Measurements from ENCODE around the gene CDC42EP4. TPM values are rescaled to one million over a fixed set of nuclear protein-coding genes. Genes with fewer than 3 reads are reported as not detected.
A peak's percentile ranks its signal among the peaks of the same experiment; 100 is the strongest.
"Not testable (repeated sequence)": the region's sequence is repeated elsewhere in the genome, so short reads cannot be mapped to it uniquely, and the experiment has no call there.

CDC42EP4 gene
- total RNA-seq, 1 donor: 16.3 TPM

- H3K36me3 ChIP-seq (ENCODE audit: insufficient read depth, low read length): no peaks in the 10 kb centered on the region
- no peaks in the 10 kb centered on the region for H3K4me1 ChIP-seq (ENCODE audit: insufficient read depth, low read length)
- no peaks in the 10 kb centered on the region for H3K79me2 ChIP-seq (ENCODE audit: insufficient read depth, low read length)
- no peak overlapping the region for H3K4me3 ChIP-seq (ENCODE audit: insufficient read depth, low read length)
- H4K20me1 ChIP-seq (ENCODE audit: insufficient read depth, low read length): no peaks in the 10 kb centered on the region
- no peak overlapping the region for H3K27ac ChIP-seq (ENCODE audit: low read depth, low read length)
- H3K9me3 ChIP-seq (ENCODE audit: low read depth, low read length): no peaks in the 10 kb centered on the region
- TF ChIP-seq, protein P1, sequence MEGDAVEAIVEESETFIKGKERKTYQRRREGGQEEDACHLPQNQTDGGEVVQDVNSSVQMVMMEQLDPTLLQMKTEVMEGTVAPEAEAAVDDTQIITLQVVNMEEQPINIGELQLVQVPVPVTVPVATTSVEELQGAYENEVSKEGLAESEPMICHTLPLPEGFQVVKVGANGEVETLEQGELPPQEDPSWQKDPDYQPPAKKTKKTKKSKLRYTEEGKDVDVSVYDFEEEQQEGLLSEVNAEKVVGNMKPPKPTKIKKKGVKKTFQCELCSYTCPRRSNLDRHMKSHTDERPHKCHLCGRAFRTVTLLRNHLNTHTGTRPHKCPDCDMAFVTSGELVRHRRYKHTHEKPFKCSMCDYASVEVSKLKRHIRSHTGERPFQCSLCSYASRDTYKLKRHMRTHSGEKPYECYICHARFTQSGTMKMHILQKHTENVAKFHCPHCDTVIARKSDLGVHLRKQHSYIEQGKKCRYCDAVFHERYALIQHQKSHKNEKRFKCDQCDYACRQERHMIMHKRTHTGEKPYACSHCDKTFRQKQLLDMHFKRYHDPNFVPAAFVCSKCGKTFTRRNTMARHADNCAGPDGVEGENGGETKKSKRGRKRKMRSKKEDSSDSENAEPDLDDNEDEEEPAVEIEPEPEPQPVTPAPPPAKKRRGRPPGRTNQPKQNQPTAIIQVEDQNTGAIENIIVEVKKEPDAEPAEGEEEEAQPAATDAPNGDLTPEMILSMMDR (IDR thresholded peaks at IDR 0.05; ENCODE audit: extremely low read depth, low read depth, low read length): no peak
- H3K4me2 ChIP-seq (ENCODE audit: insufficient read depth, low read length): no peak overlapping the region
- peak; percentile 61 for DNase-seq (ENCODE audit: insufficient read length, low spot score, missing footprints)
- H3K27me3 ChIP-seq (ENCODE audit: insufficient read depth, low read length): no peaks in the 10 kb centered on the region
- no peak overlapping the region for H2AFZ ChIP-seq (ENCODE audit: low read length)
These were observed 45.9 kb downstream of the CDC42EP4 start for GRCh38 chr17:73265646-73266640.

DNA sequence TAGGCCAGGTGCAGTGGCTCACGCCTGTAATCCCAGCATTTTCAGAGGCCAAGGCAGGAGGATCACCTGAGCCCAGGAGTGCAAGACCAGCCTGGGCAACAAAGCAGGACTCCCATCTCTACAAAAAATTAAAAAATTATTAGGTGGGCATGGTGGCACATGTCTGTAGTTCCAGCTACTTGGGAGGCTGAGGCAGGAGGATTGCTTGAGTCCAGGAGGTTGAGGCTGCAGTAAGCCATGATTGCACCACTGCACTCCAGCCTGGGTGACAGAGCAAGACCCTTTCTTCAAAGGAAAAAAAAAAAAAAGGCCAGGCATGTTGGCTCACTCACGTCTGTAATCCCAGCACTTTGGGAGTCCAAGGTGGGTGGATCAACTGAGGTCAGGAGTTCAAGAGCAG, 47.4 kb downstream of the CDC42EP4 start:
- DNase-seq (ENCODE audit: insufficient read length, low spot score, missing footprints); H3K9me3 ChIP-seq (ENCODE audit: low read depth, low read length); H3K4me2 ChIP-seq (ENCODE audit: insufficient read depth, low read length); H4K20me1 ChIP-seq (ENCODE audit: insufficient read depth, low read length); H3K36me3 ChIP-seq (ENCODE audit: insufficient read depth, low read length); H3K79me2 ChIP-seq (ENCODE audit: insufficient read depth, low read length); H3K27ac ChIP-seq (ENCODE audit: low read depth, low read length); H2AFZ ChIP-seq (ENCODE audit: low read length); H3K27me3 ChIP-seq (ENCODE audit: insufficient read depth, low read length); H3K4me3 ChIP-seq (ENCODE audit: insufficient read depth, low read length); H3K4me1 ChIP-seq (ENCODE audit: insufficient read depth, low read length): not testable (repeated sequence)

- H3K27me3 ChIP-seq (ENCODE audit: insufficient read depth, low read length): no peaks in the 10 kb centered on the region
- no peak overlapping the region for H2AFZ ChIP-seq (ENCODE audit: low read length)
- no peak overlapping the region for H3K4me3 ChIP-seq (ENCODE audit: insufficient read depth, low read length)
- no peaks in the 10 kb centered on the region for H3K79me2 ChIP-seq (ENCODE audit: insufficient read depth, low read length)
- TF ChIP-seq, protein P1 (IDR thresholded peaks at IDR 0.05; ENCODE audit: extremely low read depth, low read depth, low read length): no peak
- no peaks in the 10 kb centered on the region for H3K36me3 ChIP-seq (ENCODE audit: insufficient read depth, low read length)
- H4K20me1 ChIP-seq (ENCODE audit: insufficient read depth, low read length): no peaks in the 10 kb centered on the region
- H3K9me3 ChIP-seq (ENCODE audit: low read depth, low read length): no peaks in the 10 kb centered on the region
- H3K27ac ChIP-seq (ENCODE audit: low read depth, low read length): no peak overlapping the region
- no peaks in the 10 kb centered on the region for H3K4me1 ChIP-seq (ENCODE audit: insufficient read depth, low read length)
- no peak overlapping the region for H3K4me2 ChIP-seq (ENCODE audit: insufficient read depth, low read length)
- DNase-seq (ENCODE audit: insufficient read length, low spot score, missing footprints): peak; percentile 68
These were observed 48.8 kb downstream of the CDC42EP4 start for GRCh38 chr17:73262676-73263642.

DNA sequence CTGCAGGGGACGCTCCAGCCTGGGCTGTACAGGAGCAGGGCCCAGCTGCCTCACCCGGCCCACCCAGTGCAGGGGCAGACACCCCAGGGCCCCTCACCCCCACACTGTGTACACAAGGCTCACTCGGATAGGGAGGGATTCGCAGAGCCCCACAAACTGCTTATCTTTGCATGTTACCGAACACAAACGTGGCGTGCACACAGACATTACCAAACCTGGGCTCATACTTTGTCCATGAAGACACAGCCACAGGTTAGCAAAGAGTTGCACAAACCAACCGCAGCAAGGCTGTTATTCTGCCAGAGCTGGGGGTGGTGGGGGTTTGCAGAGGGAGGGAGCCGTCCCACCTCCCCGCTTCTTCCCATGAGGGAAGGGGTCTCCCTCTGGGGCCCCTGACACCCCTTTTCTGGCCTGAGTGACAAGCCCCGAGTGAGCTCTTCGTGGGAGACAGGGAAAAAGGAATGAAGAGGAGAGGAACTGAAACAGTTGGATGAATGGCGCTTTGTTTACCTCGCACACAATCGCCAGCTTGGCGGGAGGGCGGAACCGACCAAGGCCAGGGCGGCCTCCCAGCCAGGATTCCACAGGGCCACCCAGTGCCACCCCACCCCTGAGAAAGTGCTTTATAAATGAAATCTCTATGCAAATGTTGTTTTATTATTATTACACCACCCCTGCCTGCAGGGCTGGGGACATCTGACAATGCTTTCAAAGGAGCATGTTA, 49.7 kb downstream of the CDC42EP4 start:
- H3K4me3 ChIP-seq (ENCODE audit: insufficient read depth, low read length): no peak overlapping the region
- H3K36me3 ChIP-seq (ENCODE audit: insufficient read depth, low read length): no peaks in the 10 kb centered on the region
- no peaks in the 10 kb centered on the region for H3K9me3 ChIP-seq (ENCODE audit: low read depth, low read length)
- H3K4me1 ChIP-seq (ENCODE audit: insufficient read depth, low read length): no peaks in the 10 kb centered on the region
- H3K4me2 ChIP-seq (ENCODE audit: insufficient read depth, low read length): no peak overlapping the region
- H3K27me3 ChIP-seq (ENCODE audit: insufficient read depth, low read length): no peaks in the 10 kb centered on the region
- TF ChIP-seq, protein P1 (IDR thresholded peaks at IDR 0.05; ENCODE audit: extremely low read depth, low read depth, low read length): no peak
- H4K20me1 ChIP-seq (ENCODE audit: insufficient read depth, low read length): no peaks in the 10 kb centered on the region
- no peak overlapping the region for H3K27ac ChIP-seq (ENCODE audit: low read depth, low read length)
- no peaks in the 10 kb centered on the region for H3K79me2 ChIP-seq (ENCODE audit: insufficient read depth, low read length)
- peak; percentile 56 for DNase-seq (ENCODE audit: insufficient read length, low spot score, missing footprints)
- no peak overlapping the region for H2AFZ ChIP-seq (ENCODE audit: low read length)
